ENCODE results near the gene THTPA.
A peak's percentile ranks its signal among the peaks of the same experiment; 100 is the strongest.

The THTPA gene

DNA sequence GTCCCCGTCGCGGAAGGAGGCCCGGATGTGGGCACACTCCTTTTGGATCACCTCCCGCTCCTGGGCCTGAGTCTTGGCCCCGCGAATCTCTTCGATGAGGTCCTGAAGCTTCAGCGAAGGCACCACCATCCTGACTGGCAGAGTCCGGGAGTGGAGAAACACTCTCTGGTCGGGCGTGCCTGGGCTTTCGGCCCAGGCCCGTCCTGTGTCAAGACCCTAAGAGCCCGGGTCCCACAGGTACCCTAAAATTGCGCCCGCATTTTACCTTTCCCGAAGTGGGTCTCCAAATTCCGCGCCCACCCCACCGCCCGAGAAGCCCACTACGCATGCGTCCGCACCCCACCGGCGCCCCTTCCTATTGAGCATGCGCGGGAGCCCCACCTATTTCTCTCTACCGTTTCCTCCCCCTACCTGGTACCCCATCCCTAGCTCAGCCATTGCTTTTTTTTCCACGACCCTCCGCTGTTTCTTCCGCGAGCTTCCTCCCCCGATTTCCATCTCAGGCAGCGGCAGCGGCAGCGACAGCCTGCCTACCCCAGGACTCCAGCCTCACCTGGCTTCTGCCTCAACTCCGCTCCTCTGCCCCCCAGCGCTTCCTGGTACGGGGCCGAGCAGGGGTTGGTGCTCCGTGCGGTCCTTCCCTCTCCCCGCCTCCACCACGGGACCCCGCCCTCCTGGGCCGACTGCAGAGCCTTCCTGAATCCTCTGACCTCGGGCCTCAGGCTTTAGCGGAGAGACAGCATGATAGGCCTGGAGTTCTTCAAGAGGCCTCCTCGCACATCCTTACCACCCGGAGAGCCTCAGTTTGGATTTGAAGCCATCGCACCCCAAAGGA, 11.3 kb downstream of the THTPA start, which contains the start of gene AP1G2:
Gene AP1G2 (minus strand): TSS at position 606 of the 835 bp plus-strand sequence. CDS start 477 bp downstream, at position 129.
- DNase-seq (ENCODE audit: low spot score): peak; percentile 91

- DNase-seq (ENCODE audit: low spot score): no peak
Observed at GRCh38 chr14:23568021-23568599, 12.0 kb downstream of the THTPA start.

GRCh38 chr14:23568600-23569331, 12.7 kb downstream of the THTPA start:
- DNase-seq (ENCODE audit: low spot score): no peak

DNA sequence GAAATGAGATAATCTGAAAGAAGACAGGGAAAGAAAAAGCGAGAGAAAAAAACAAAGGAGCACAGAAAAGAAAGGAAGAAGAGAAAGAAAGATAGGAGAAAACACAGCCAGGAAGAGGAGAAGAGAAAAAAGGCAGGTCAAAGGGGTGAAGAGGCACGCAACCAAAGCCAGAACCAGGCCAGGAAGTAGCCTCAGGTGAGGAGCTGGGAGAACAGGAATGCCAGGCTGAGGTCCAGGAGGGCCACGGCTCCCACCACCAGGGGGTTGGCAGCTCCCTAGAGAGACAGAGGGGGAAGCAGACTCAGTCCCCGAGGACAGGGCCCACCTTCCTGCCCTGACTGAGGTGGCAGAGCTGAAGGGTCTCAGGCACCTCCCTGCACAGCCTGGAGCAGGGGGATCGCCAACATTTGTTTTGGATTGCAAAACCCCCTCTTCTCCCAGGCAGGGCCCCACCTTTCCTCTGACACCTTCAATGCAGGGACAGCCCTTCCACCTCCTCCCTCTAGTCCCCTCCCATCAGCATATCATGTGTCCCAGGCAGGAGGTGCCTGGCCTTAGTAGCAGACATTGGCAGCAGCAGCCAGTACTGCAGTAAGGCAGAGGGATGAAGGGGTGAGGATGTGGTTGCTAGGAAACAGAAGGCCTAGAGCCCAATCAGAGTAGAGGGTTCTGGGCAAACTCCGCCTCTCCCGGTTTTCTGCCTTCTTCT, 13.5 kb downstream of the THTPA start:
- DNase-seq (ENCODE audit: low spot score): peak; percentile 30

DNA sequence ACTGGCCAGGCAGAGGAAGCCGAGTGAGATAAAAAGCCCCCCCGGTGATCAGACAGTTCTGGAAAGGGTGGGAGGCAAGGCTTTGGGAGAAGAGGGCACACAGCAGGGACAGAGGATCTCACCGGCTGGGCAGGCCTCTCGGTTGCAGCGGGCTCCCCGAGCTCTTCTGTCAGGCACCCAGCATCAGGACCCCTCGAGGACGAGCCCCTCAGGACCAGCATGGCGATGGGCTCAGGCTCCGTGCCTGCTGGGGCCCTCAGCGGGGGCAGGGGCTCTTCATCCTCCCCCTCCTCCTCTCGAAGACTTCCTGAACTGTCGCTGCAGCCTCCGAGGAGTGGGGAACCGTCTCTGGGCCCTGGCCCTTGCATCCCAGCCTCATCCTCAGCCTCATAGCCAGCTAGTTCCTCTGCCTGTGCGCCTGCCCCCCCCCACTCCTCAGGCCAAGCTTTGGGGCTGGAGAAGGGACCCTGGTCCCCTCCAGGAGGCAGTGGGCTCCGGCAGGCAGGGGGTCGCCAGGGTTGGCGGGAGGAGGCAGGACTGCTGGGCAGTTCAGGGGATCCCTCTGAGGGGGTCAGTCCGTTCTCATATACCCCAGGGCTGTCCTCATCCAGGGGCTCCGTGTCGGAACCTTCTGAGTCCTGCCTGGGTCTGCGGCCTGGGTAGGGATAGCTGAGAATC, 14.9 kb downstream of the THTPA start:
- no peak for DNase-seq (ENCODE audit: low spot score)

- no peak for DNase-seq (ENCODE audit: low spot score)
Observed at GRCh38 chr14:23571701-23572523, 15.8 kb downstream of the THTPA start.

GRCh38 chr14:23572524-23572828, 16.4 kb downstream of the THTPA start:
- DNase-seq (ENCODE audit: low spot score): no peak

DNA sequence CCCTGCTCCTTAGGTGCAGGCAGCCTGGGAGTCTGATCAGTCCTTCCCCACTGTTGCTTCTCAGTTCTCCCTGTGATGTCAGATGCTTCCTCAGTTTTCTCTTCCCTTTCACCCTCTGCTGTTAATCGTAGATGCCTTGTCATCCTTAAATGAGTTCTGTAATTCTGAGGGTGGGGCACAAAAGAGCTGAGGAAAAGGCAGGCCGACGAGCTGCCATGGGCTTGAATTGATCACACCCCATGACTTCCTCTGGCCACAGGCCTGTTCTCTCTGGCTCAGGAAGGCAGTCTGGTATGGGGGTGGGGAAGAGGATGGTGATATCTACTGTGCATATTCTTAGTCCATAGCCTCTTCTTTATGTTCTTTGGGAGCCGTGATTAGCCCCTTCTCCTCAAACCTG, 16.8 kb downstream of the THTPA start:
- DNase-seq (ENCODE audit: low spot score): no peak

DNA sequence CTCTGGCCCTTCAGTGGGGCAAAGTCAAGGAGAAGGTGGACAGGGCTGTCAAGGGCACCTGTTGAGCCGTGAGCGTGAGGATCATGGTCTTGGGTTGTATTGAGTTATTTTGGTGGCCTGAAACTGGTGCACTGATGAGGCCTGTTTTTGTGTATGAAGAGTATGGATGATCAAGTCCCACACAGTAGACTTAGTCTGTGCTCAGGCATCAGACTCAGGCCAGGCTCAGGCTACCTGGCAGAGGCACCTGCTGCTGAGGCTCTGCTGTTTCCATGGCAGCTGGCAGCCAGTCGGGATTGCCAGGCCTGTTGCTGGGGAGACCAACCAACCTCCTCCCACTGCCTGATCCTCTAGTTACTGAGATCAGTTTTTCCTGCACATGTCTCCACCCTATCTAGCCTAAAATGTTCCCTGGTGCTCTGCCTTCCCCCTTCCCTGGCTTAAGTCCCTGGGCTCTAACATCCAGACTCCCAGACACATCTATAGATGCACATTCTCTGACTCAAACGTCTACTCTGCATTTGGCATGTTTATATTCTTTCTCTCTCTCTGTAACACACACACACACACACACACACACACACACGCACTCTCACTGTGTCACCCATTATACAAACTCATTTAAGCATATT, 17.4 kb downstream of the THTPA start:
- no peak for DNase-seq (ENCODE audit: low spot score)

- DNase-seq (ENCODE audit: low spot score): no peak
Observed at GRCh38 chr14:23577004-23577681, 21.1 kb downstream of the THTPA start.

DNA sequence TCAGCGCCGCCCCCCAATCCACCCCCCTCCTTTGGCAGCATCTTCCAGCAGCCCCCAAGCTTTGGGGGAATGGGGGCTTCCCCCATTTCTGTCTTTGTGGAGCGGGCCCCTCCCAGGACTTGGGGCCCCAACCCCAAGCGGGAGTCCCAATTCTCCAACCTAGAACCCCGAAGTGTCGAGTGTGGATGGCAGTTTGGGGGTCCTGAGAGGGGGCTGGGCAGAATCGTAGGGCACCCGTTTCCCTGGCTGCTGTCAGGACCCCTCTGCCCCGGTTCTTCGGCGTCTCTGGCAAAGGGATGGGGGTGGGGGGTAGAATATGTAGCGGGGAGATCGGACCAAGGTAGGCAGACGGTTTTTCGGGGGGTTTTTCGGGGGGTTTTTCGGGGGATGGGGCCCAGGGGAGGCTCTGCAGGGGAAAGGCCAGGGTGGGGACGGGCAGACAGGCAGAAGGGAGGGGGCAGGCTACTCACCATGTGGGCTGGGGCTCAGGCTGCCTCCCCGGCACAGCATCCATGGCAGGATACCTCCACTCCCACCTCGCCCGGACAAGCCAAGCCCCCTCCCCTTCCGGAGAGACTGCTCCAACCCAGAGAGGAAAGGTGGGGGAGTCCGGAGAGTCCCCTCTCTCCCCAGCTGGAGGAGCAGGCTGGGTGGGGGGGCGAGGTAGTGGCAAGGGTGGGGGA, 21.8 kb downstream of the THTPA start:
- DNase-seq (ENCODE audit: low spot score): no peak

- DNase-seq (ENCODE audit: low spot score): no peak
Observed at GRCh38 chr14:23578560-23579310, 22.7 kb downstream of the THTPA start, which contains the start of gene JPH4. JPH4 (minus strand) TSS chr14:23578790; CDS start chr14:23577453, 1,337 bp downstream.

- no peak for DNase-seq (ENCODE audit: low spot score)
Observed at GRCh38 chr14:23579311-23579630, 23.2 kb downstream of the THTPA start.

- no peak for DNase-seq (ENCODE audit: low spot score)
Observed at GRCh38 chr14:23579739-23580138, 23.7 kb downstream of the THTPA start.

DNA sequence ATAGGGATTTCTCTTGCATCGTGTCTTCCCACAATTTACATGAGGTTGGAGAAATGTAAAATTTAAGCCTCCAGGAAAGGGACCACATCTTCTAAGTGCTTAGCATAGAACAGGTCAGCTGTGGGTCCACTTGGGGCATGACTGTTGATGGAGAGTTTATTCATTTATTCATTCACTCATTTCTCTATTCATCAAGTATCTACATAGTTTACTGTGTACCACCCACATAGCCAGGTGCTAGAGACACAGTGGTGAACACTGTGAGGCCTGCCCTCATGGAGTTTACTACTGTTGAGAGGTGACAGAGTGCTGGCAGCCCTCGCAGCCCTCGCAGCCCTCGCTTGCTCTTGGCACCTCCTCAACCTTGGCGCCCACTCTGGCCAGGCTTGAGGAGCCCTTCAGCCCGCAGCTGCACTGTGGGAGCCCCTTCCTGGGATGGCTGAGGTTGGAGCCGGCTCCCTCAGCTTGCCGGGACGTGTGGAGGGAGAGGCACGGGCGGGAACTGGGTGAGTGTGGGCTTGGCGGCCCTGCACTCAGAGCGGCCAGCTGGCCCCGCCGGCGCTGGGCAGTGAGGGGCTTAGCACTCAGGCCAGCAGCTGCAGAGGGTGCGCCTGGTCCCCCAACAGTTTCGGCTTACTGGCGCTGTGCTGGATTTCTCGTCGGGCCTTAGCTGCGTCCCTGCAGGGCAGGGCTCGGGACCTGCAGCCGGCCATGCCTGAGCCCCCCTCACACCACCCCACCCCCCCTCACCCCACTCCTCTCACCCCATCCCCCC, 24.3 kb downstream of the THTPA start:
- DNase-seq (ENCODE audit: low spot score): no peak

- no peak for DNase-seq (ENCODE audit: low spot score)
Observed at GRCh38 chr14:23580948-23581281, 24.8 kb downstream of the THTPA start.

- DNase-seq (ENCODE audit: low spot score): no peak
Observed at GRCh38 chr14:23582906-23583760, 27.1 kb downstream of the THTPA start.

Measured in kidney tubule cell (primary cell).